ENCODE data around the gene GNAQ.
A peak's percentile ranks its signal among the peaks of the same experiment; 100 is the strongest.

The GNAQ gene

DNA sequence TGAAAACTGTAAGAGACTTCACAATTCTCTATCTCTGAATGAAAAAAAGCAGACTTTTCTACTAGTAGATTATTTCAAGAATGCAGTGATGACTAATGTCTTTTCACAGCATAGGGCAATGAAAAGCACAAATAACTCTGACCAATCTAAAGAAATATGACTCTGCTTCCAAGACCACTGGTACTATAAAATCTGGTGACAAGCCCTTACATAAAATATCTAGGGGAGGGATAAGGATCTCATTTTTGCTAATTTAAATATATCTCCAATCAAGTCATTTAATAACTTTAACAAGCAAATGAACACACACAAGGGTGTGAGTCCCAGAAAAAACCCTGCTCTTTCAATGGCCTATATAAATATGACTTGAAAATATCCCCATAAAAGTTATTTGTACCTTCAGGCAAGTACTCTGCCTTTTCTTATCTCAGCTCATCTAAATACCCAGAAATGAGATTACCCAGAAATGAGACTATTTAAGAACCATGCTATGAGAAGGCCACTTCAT lies 105.2 kb downstream of the GNAQ start:
- intact Hi-C loops (cut with DNase I): no loop called here
- no peak for DNase-seq

DNA sequence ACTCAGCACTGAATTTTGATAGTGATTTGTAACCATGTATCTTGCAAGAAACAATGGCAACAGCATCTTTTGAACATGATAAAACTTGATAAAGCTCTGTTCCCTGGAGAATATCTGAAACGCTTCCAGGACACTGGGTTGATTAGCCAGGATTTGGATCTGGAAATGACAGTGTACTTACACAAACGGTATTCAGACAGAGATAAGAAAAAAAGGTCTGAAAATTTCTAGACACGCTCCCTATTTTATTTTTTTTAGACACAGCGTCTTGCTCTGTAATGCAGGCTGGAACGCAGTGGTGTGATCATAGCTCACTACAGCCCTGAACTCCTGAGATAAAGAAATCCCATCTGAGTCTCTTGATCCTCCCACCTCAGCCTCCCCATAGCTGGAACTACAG lies 109.0 kb downstream of the GNAQ start:
- DNase-seq: no peak
- intact Hi-C loops (cut with DNase I): no loop called here

DNA sequence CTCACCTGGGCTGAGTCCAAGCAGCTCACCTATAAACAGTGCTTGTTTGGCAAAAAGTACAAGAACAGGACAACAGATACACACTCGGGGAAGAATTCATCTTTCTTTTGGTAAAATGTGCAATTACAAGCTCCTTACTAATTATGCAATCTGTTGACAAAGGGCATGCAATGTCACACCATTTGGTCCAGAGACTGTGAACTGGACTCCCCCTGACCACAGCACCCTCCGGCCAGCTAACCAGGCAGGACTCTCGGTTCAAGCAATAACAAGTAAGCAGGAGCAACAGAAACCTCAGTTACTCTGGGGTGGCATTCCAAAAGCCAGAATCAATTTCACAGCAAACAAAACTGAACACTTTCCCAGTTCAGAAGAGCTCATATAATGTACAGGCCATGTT lies 113.8 kb downstream of the GNAQ start:
- intact Hi-C loops (cut with DNase I): no loop called here
- DNase-seq: no peak

DNA sequence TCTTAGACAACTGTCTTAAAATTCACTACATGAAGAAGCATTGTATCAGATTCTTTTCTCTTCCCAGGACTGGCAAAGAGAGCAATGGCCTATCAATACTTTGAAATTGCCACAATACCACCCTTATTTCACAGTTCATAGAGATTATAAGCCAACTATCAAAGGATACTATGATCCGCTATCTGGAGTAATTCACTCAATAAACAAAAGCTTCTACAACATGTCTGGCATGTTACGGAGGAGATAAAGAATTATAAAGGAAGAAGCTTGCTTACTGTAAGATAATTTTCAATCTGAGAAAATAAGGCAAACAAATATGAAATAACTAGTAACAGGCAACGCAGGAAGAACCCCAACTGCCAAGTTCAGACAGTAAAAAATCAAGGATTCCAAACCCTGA lies 114.8 kb downstream of the GNAQ start:
- no peak for DNase-seq

DNA sequence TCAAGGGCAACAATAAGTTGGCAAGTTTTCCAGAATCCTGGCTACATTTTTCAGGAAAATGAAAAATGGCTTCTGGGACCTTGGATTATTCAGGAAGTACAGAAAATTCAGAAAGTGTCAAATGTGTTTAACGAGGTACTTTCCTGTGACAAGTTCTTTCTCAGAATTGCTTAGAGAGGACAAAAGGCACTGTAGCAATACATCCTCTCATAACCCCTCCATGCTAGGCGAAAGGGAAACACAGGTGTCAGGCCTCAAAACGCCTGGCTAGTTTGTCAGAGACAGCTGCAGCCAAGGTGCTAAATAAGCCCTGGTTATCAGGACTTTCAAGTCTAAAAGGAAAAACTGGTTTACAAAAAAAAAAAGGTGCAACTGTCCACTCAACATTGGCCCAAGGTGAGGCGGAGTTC lies 115.2 kb downstream of the GNAQ start:
- no peak for DNase-seq
- intact Hi-C loops (cut with DNase I): no loop called here

More for the DNA sequence above, 114.8 kb downstream of the GNAQ start:
- intact Hi-C loops (cut with DNase I): no loop called here

DNA sequence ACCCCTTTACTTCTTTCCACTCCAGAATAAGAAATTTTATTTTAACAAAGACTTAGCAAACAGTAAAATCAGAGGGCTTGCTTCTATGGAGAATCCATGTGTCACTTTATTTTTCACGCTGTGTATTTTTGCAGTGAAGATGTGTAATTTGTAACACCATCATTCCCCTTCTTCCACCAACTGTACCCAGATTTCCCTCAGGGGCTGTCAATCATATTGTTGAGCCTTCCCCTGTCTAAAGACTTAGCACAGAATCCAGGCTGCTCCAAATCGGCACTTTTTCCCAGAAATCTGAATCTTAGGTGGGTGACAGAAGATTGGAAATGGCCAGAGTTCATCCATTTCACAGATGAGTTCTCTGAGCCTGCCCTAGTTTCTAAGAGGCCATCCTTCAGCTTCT lies 115.9 kb downstream of the GNAQ start:
- DNase-seq: no peak
- intact Hi-C loops (cut with DNase I): no loop called here

DNA sequence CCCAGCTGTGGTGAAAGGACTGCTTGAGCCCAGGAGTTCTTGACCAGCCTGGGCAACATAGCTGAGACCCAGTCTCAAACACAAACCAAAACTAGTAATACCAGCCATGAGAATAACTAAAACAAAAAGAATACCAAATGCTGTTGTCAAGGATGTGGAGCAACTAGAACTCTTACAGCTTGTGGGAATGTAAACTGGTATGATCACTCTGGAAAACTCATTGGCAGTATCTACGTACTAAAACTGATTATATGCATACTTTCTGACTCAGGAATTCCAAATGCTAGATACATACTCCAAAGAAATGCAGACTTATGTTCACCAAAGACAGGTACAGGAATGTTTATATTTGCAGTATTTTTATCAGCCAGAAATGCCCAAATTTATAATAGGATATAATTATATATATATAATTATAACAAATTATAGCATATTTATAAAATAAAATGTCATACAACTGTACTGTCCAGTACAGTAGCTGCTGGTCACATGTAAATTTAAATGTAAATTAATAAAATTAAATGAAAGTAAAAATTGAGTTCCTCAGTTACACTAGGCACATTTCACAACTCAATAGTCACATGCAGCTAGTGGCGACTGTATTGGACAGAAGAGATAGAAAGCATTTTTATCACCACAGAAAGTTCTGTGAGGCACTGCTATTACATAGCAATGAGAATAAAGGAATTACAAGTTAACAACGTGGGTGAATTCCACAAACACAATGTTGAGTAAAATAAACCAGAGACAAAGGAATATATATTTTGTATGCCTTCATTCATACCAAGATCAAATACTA lies 118.5 kb downstream of the GNAQ start:
- no peak for DNase-seq
- intact Hi-C loops (cut with DNase I): no loop called here

DNA sequence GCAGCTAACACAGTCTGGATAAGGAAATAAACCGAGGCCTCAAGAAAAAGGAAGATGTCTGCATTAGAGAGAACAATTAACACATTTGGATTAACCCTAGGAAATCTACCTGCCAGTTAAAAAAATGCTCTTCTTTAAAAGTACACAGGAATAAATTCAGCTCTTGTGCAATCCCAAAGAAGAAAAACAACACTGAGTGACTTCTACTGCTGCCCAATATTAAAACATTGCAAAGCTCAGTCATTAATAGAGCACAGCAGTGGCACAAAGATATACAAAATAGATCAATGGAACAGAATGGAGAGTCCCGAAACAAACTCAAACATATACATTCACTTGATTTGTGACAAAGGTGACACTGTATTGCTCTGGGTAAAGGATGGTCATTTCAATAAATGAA lies 119.7 kb downstream of the GNAQ start:
- DNase-seq: no peak
- intact Hi-C loops (cut with DNase I): no loop called here

DNA sequence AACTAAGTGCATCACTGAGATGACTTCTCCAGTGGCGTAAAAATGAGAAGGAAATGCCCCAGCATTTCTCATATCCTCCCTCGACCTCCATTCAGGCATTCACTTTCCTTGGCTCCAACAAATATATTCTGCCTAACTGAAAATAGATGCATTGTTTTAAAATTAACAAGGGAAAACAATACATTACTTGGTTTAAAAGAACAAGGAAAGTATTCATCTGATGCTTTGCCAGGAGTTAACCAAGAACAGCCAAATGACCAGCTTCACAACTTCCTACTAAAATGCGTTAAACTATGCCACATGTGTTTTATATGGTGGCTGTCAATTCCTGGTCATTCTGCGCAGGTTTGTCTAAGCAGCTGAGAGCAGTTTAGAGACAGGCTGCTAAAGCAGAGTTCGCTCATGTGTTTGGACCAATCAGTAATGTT lies 121.4 kb downstream of the GNAQ start:
- intact Hi-C loops (cut with DNase I): no loop called here
- no peak for DNase-seq

DNA sequence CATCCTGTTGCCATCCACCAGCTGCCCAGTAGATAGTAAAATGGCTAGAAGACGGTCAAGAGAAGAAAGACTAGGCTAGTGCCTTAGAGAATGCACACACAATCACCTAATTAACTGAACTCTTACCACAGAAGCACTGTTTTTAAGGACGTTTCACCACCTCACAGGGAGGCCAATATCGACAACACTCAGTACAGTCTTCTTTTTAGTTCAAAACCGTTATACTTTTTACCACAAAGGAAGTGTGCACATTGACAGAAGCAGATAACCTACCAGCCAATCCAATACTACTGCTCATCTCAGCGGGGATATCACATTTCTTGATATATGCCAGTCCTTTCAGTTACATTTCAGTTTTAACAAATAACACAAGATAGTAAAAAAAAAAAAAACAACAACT lies 122.3 kb downstream of the GNAQ start:
- intact Hi-C loops (cut with DNase I): no loop called here
- no peak for DNase-seq

DNA sequence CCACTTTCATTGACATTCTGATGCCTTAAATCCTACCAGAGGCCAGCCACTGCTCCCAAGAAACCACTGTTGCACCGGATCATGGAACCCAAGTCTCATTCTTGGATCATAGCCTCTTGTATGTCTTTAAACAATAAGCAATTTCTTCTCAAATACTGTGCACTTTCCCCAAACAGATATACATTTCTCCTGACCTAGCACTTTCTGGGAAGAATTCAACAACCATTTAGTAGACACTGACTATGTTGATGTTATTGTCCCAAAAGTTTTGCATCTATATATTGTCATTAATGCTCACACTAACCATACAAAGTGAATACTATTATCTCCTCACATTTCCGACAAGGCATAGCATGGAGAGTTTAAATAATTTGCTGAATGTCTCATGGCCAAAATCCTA lies 123.3 kb downstream of the GNAQ start:
- intact Hi-C loops (cut with DNase I): no loop called here
- no peak for DNase-seq

DNA sequence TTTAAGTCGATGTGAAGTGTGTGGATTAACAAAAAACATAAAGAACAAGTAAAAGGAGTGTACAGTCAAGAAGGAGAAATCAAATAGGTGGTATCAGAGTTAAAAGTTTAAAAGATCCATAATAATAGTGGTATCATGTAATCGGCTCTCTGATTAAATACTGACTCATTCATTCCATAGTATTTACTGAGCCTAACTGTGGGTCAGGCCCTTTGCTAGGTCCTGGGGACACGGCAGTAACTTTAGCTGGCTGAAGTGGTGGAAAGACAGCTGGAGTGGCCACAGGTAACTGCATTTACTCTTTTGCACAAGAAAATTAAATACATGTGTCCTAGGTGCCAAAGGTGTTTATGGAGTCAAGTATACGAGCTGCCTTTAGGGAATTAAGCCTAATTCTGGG lies 124.0 kb downstream of the GNAQ start:
- intact Hi-C loops (cut with DNase I): no loop called here
- no peak for DNase-seq

DNA sequence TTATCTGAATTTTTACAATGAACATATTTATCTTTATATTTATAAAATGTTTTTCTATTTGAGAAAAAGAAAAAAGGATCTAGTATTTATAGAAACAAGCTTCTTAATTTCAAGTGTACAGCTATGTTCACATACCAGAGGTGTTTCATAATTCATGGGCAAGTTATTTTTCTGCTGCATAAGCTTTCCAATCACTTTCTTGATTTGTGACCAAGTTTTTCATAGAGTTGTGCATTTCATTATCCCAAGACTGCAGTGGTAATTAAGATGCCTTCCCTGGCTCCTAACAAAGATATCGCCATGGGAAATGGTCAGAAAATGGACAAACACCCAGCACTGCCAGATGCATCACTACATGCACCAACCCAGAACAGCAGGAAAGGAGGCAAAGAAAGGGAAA lies 124.6 kb downstream of the GNAQ start:
- intact Hi-C loops (cut with DNase I): no loop called here
- DNase-seq: no peak

DNA sequence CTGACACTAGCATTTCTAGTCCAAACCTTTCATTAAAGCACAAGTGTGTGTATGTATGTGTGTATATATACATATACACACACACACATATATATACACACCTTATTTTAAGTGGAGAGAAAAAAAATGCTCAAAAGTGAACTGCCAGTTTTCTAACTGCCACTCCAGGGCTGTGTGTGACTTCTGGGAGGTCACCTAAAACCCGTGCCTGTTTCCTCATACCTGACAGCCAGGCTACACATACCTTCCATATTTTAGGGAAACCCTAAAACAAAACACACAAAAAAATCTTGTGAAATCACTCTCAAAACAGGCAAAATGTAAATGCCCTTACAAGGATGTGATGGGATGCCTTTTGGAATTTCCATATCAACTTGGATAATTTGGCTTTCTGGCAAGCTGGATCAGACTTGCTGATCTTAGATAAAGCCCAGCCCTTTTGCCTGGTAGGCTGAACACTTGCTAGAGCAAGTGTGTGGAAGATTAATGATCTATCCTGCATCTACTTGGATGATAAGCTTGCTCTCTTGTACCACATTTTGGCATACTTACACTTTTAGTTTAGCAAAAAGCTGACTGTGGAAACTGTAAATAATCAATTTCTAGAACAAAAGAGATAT lies 127.8 kb downstream of the GNAQ start:
- intact Hi-C loops (cut with DNase I): no loop called here
- no peak for DNase-seq

DNA sequence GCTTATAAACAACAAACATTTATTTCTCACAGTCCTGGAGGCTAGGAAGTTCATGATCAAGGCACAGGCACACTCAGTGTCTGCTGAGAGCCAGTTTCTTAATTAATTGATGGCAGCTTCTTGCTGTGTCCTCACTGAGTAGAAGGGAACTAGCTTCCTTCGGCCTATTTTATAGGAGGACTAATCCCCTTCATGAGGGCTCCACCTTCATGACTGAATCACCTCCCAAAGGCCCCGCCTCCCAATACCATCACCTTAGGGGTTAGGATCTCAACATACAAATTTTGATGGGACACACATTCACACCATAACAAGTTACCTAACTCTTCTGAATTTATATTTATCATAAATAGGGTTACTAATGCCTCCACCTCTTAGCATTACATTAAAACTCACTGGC lies 129.8 kb downstream of the GNAQ start:
- intact Hi-C loops (cut with DNase I): no loop called here
- DNase-seq: no peak

DNA sequence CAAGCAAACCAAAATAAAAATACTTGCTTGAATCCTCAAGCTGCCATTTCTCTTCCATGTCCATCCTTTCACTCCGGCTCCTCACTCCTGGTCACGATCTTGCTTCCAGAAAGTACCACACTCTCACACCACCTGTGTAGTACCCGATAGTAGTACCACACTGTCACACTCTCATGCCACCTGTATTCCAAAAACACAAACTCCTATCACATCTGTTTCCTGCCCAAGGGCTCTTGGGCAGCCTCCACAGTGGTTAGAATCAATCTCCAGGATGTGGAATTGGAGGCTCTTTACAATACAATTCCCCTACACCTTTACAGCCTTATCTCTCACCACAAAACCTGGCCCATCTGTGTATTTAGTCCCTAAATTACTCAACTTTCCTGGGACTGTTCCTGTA lies 130.6 kb downstream of the GNAQ start:
- no peak for DNase-seq
- intact Hi-C loops (cut with DNase I): no loop called here

DNA sequence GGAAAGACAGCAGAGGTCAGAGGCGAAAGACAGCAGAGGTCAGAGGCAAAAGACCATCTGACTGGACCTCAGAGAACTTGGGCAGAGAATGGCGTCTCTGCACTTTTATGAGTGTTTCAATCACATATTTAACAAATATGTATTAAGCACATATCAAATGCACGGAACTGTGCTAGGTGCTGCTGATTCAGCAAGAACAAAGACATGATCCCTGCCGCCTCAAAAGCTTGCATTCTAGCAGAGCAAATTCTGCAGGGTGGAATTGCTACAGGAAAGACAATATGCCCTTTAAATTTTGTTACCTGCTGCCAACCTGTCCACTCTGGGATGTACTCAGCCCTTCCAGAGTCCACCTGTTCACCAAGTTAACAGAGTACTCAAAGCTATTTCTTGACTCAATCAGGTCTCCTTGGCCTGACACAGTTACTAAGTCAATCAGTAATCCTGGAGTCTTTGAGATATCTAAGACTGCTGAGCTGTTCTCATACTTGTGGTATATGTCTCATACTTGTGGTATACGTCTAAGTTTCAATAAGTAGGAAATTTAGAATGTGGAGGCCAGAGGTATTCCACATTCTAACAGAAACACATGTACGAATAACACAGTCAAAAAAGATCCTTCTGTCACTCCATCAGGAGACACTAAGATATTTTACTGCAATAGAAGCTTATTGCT lies 131.8 kb downstream of the GNAQ start:
- DNase-seq: no peak
- intact Hi-C loops (cut with DNase I): no loop called here

DNA sequence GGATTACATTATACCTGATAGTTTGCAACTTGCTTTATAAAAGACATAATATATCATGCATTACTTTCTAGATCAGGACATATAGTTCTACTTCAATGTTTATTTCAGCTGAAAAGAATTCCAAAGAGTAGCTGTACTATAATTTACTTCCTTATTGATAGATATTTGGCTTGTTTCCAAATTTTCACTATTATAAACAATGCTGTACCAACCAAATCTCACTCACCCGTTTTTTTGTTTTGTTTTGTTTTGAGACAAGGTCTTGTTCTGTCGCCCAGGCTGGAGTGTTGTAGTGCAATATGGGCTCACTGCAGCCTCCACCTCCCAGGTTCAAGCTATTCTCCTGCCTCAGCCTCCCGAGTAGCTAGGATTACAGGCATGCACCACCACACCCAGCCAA lies 132.7 kb downstream of the GNAQ start:
- no peak for DNase-seq
- intact Hi-C loops (cut with DNase I): no loop called here

DNA sequence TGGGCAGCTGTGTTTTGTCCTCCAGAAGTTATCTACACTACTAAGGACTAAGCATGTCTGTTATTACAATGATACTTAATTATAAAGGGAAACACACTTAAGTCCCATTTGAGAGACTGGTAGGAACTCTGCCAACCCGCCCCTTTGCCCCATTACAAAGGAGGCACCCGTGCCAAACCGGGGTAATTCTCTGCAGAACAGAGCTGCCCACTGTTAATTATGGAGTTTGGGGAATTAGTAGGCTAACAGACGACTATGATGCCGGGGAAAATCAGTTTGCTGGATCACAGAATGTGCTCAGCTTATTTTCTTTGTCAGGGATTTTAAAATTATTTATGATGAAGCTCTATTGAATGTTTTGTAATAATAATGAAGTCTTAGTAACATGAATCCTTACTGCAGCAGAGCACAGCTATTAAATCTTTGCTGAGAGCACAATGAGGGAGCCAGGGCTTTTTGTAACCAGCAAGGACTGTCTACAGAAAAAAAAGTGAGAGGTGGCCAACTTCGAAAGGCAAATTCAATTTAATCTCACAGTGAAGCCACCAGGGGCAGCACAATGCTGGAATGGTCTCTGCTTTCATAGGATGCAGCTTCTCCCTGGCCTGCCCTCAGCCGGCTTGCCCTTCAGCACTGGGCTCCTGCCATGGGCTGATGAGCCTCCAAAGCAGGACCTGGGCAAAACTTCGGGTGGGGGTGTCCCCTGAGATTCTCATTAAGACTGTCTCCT lies 134.5 kb downstream of the GNAQ start:
- peak in 41 of 42 donors; percentile 19 to 85 (median 51) for DNase-seq
- intact Hi-C loops (cut with DNase I): no loop called here
